K562 (cell line): ENCODE measurements around the gene PXMP2. TPM values are rescaled to one million over a fixed set of nuclear protein-coding genes. Genes with fewer than 3 reads are reported as not detected.
A peak's percentile ranks its signal among the peaks of the same experiment; 100 is the strongest.

Experiments used
- ATAC-seq: fragments of 200-7000 bp; cut with Tn5 transposase; 3 replicates; pipeline ENCODE4 v1.9.1; 2020; ENCODE audit warnings: moderate library complexity
- BruUV-seq: library from RNA; stranded (reverse); fragments of 400-500 nt; replicated peaks from 2 replicates; lab custom pipeline; 2021; lab: Mats Ljungman, UMichigan
- CTCF ChIA-PET: fragments of 300-600 bp; formaldehyde crosslinking; extraction: SDS; loops from one replicate; lab custom pipeline; 2021; ENCODE audit warnings: low intra/inter-chr PET ratio; lab: Yijun Ruan, JAX
- POLR2A ChIA-PET: fragments of 300-600, 350-650 bp; sonication (Branson Sonifier 250); formaldehyde crosslinking; extraction: SDS; loops from one replicate; lab custom pipeline; 2021; ENCODE audit warnings: antibody characterized with exemption, inconsistent platforms; lab: Yijun Ruan, JAX
- DNase-seq, 4 experiments: peaks; one replicate each; pipeline versions ENCODE4 v3.0.0 to v3.0.0-alpha.2; 2011 to 2018; ENCODE audit warnings: low spot score in 3 of 4, mixed read lengths in 3 of 4; ENCODE audit errors: extremely low read depth in 1 of 4
- FAIRE-seq: peaks from 2 replicates; lab custom pipeline; 2011; peaks lifted over from hg19 to GRCh38; lab: Jason Lieb, UNC
- H2AFZ ChIP-seq: 2 replicates; pipeline ENCODE4 v1.6.0; 2011; ENCODE audit warnings: low read depth, low read length, control low read depth, inconsistent platforms
- H3K27ac ChIP-seq: fragments of 200-600 bp; 3 replicates; pipeline ENCODE4 v1.8.0; 2011; ENCODE audit warnings: low read depth, mild to moderate bottlenecking, control low read depth, inconsistent platforms, low read length, moderate library complexity, mixed read lengths; ENCODE audit errors: extremely low read depth
- H3K27me3 ChIP-seq, 2 experiments: fragments of 300-600 bp in 1 of 2; 2 replicates in 1 of 2; 3 replicates in 1 of 2; pipeline versions ENCODE4 v1.6.0 to v1.8.0; 2011; ENCODE audit warnings: inconsistent platforms in 2 of 2, low read length in 2 of 2, mild to moderate bottlenecking in 1 of 2, mixed read lengths in 1 of 2, moderate library complexity in 1 of 2; ENCODE audit not compliant: control insufficient read depth in 2 of 2, insufficient read depth in 2 of 2
- H3K36me3 ChIP-seq: fragments of 300-600 bp; 3 replicates; pipeline ENCODE4 v1.8.0; 2011; ENCODE audit warnings: mild to moderate bottlenecking, low read length, inconsistent platforms; ENCODE audit not compliant: control insufficient read depth, insufficient read depth
- H3K4me1 ChIP-seq, 2 experiments: fragments of 200-600 bp in 1 of 2; replicated peaks in 1 of 2; 2 replicates in 1 of 2; 3 replicates in 1 of 2; pipeline versions ENCODE4 v1.5.1 to v1.8.0; 2011; ENCODE audit warnings: inconsistent platforms in 2 of 2, low read length in 2 of 2, mild to moderate bottlenecking in 1 of 2, mixed read lengths in 1 of 2, moderate library complexity in 1 of 2; ENCODE audit not compliant: control insufficient read depth in 2 of 2, insufficient read depth in 2 of 2
- H3K4me2 ChIP-seq: 2 replicates; pipeline ENCODE4 v1.6.1; 2011; ENCODE audit warnings: low read length, control low read depth, inconsistent platforms, mixed read lengths; ENCODE audit not compliant: insufficient read depth
- H3K4me3 ChIP-seq: fragments of 200-600 bp; sonication (generic), shearing (Covaris generic); 2 replicates; pipeline ENCODE4 v1.5.1; 2016; ENCODE audit warnings: control low read depth, inconsistent platforms
- H3K79me2 ChIP-seq: fragments of 200-600 bp; 3 replicates; pipeline ENCODE4 v1.8.0; 2011; ENCODE audit warnings: low read length, inconsistent platforms; ENCODE audit not compliant: control insufficient read depth, insufficient read depth
- H3K9ac ChIP-seq, 2 experiments: 2 replicates each; pipeline versions ENCODE4 v1.6.0 to v1.6.1; 2011; ENCODE audit warnings: low read depth in 2 of 2, low read length in 2 of 2, control low read depth in 1 of 2, inconsistent platforms in 1 of 2, mild to moderate bottlenecking in 1 of 2, mixed read lengths in 1 of 2; ENCODE audit not compliant: insufficient read depth in 1 of 2
- H3K9me1 ChIP-seq: one replicate; pipeline ENCODE4 v1.6.0; 2011; ENCODE audit warnings: inconsistent platforms, mild to moderate bottlenecking, low read length, moderate library complexity; ENCODE audit not compliant: control insufficient read depth, insufficient read depth
- H3K9me3 ChIP-seq: replicated peaks from 2 replicates; pipeline ENCODE4 v1.5.1; 2011; ENCODE audit warnings: low read depth, low read length, inconsistent platforms; ENCODE audit not compliant: control insufficient read depth, insufficient read depth
- H4K20me1 ChIP-seq: replicated peaks from 2 replicates; pipeline ENCODE4 v1.6.1; 2011; ENCODE audit warnings: low read length, inconsistent platforms, mixed read lengths; ENCODE audit not compliant: control insufficient read depth, insufficient read depth
- POLR2G ChIP-seq: fragments of 200-400 bp; formaldehyde crosslinking; IDR thresholded peaks from 2 replicates; pipeline ENCODE4 v1.6.1; 2017; ENCODE audit warnings: low read depth, mild to moderate bottlenecking, antibody characterized with exemption, low read length, moderate library complexity
- ZNF668 ChIP-seq: fragments of 250-450 bp; sonication (Bioruptor Pico); IDR thresholded peaks from 2 replicates; pipeline ENCODE4 v1.8.0; 2022; ENCODE audit warnings: mild to moderate bottlenecking, inconsistent platforms
- WGBS: fragments of 100-300 bp; shearing (Covaris generic); methylation state at CpG from one replicate; pipeline ENCODE4 v1.1.6; 2016; ENCODE audit warnings: low coverage, mixed read lengths; ENCODE audit not compliant: insufficient coverage; ENCODE audit errors: missing lambda C conversion rate; 5-methylcytosine and 5-hydroxymethylcytosine counted together
- in situ Hi-C: fragments of 300-500 bp; cut with MboI; formaldehyde crosslinking; loops from 4 replicates; pipeline ENCODE4 v1.15.0; 2018; ENCODE audit warnings: inconsistent platforms, mixed read lengths
- intact Hi-C: fragments of 100-400 bp; cut with micrococcal nuclease; formaldehyde crosslinking; loops from 2 replicates; pipeline ENCODE4 v1.14.2; 2022
- polyA plus RNA-seq, 8 experiments: library from polyadenylated mRNA; depleted of rRNA in 4 of 8; stranded (reverse) in 5 of 8; unstranded in 3 of 8; fragments of >200 nt; fragmentation: Nextera tagmentation in 2 of 8; fragmentation: Illumina TruSeq in 1 of 8; extraction: Ambion mirVana in 2 of 8; extraction: Trizol in 1 of 8; gene quantifications; 2 replicates each; pipeline versions ENCODE4 v1.2.1 to v1.2.3, GENCODE V29; 2011 to 2014; ENCODE audit warnings: inconsistent platforms in 1 of 8, missing spikeins in 1 of 8
- total RNA-seq, 7 experiments: library from RNA; depleted of rRNA in 6 of 7; stranded (reverse); fragments of >200 nt in 6 of 7; fragmentation: Illumina TruSeq in 2 of 7; extraction: Trizol in 2 of 7; gene quantifications; 2 replicates each; pipeline versions ENCODE4 v1.2.1 to v1.2.3, GENCODE V29; 2011 to 2021; ENCODE audit warnings: low replicate concordance in 1 of 7
- TF ChIP-seq, protein P1 (sequence below), 3 experiments: IDR thresholded peaks in 2 of 3; conservative IDR thresholded peaks in 1 of 3; 2 replicates each; pipeline ENCODE4 v1.5.1; 2011 to 2012; ENCODE audit warnings: low read length in 3 of 3, mild to moderate bottlenecking in 3 of 3, control low read depth in 2 of 3, improper control_type of control experiment in 1 of 3, inconsistent platforms in 1 of 3, low read depth in 1 of 3, mixed read lengths in 1 of 3, moderate library complexity in 1 of 3; ENCODE audit not compliant: insufficient read depth in 2 of 3
- TF ChIP-seq, protein P2 (sequence below): sonication (generic); formaldehyde crosslinking; IDR thresholded peaks from 2 replicates; pipeline ENCODE4 v1.8.0; 2023; ENCODE audit warnings: mild to moderate bottlenecking, missing genetic modification reagents

The PXMP2 gene
- total and polyA plus RNA-seq, 9 of the 15 experiments (the other 6 are each of a cell fraction or from before 2014, with no cell fraction given) = 3.0 to 66.1 (median 44.7) TPM

DNA sequence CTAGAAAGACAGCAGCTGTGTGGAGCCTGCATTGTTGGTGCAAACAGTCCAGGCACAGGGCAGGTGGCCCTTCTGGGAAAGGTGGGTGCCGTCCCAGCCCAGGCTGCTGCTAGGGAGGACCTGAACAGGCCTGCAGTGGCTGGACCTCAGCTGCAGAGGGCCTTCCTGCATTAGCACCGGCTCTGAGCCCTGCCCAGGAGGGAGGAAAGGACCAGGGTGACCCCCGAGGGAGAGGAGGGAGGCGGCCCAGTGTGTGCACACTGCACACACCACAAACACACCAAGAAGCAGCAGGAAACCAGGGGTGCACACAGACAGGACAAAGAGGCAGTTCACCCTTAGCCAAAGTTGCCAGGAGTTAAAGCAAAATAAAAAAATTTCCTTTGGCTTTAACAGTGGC, 15.3 kb downstream of the PXMP2 start:
- no peak overlapping the region; a peak in 1 of 4 replicates for H3K9ac ChIP-seq
- CTCF ChIA-PET = no interaction called here

More for the DNA sequence above, 15.3 kb downstream of the PXMP2 start:
- no peak for TF ChIP-seq ZNF668 (CRISPR knock-in tag)
- TF ChIP-seq, protein P1, sequence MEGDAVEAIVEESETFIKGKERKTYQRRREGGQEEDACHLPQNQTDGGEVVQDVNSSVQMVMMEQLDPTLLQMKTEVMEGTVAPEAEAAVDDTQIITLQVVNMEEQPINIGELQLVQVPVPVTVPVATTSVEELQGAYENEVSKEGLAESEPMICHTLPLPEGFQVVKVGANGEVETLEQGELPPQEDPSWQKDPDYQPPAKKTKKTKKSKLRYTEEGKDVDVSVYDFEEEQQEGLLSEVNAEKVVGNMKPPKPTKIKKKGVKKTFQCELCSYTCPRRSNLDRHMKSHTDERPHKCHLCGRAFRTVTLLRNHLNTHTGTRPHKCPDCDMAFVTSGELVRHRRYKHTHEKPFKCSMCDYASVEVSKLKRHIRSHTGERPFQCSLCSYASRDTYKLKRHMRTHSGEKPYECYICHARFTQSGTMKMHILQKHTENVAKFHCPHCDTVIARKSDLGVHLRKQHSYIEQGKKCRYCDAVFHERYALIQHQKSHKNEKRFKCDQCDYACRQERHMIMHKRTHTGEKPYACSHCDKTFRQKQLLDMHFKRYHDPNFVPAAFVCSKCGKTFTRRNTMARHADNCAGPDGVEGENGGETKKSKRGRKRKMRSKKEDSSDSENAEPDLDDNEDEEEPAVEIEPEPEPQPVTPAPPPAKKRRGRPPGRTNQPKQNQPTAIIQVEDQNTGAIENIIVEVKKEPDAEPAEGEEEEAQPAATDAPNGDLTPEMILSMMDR (IDR thresholded peaks at IDR 0.05 in 2 of 3, conservative IDR thresholded peaks at IDR 0.05 in 1 of 3; ENCODE audit: insufficient read depth in 2 of 3, low read depth in 1 of 3, low read length in 3 of 3) = peak in 2 of 3 experiments; percentile 7; a peak in 1 of 6 replicates
- TF ChIP-seq, protein P2, sequence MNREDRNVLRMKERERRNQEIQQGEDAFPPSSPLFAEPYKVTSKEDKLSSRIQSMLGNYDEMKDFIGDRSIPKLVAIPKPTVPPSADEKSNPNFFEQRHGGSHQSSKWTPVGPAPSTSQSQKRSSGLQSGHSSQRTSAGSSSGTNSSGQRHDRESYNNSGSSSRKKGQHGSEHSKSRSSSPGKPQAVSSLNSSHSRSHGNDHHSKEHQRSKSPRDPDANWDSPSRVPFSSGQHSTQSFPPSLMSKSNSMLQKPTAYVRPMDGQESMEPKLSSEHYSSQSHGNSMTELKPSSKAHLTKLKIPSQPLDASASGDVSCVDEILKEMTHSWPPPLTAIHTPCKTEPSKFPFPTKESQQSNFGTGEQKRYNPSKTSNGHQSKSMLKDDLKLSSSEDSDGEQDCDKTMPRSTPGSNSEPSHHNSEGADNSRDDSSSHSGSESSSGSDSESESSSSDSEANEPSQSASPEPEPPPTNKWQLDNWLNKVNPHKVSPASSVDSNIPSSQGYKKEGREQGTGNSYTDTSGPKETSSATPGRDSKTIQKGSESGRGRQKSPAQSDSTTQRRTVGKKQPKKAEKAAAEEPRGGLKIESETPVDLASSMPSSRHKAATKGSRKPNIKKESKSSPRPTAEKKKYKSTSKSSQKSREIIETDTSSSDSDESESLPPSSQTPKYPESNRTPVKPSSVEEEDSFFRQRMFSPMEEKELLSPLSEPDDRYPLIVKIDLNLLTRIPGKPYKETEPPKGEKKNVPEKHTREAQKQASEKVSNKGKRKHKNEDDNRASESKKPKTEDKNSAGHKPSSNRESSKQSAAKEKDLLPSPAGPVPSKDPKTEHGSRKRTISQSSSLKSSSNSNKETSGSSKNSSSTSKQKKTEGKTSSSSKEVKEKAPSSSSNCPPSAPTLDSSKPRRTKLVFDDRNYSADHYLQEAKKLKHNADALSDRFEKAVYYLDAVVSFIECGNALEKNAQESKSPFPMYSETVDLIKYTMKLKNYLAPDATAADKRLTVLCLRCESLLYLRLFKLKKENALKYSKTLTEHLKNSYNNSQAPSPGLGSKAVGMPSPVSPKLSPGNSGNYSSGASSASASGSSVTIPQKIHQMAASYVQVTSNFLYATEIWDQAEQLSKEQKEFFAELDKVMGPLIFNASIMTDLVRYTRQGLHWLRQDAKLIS (CRISPR knock-in tag) = no peak
- peak; percentile 46; the same call in 1 of the 2 replicates for TF ChIP-seq POLR2G
- TF ChIP-seq, all 486 proteins: peak for 2
- BruUV-seq = no TSS peak
- H3K4me1 ChIP-seq = peaks cover 0 to 7% of the 10 kb centered on the region in 2 experiments; a peak in 2 of 5 replicates
- no peak overlapping the region for H3K4me2 ChIP-seq
- WGBS = 94% methylated on average over 2 of the region's 4 CpGs
- no peak overlapping the region for H2AFZ ChIP-seq
- no peaks in the 10 kb centered on the region for H3K27me3 ChIP-seq
- POLR2A ChIA-PET = interaction anchor here (0.9 kb wide), 1 partner anchor 10 kb away, joined by 4 read pairs; no protein-coding TSS in a partner anchor
- H4K20me1 ChIP-seq = no peaks in the 10 kb centered on the region
- no peak overlapping the region for H3K4me3 ChIP-seq
- FAIRE-seq (no peak), ATAC-seq (peak; percentile 66), DNase-seq (no peak)
- no peaks in the 10 kb centered on the region for H3K9me3 ChIP-seq
- H3K36me3 ChIP-seq = peaks cover 68% of the 10 kb centered on the region
- H3K9me1 ChIP-seq = no peaks in the 10 kb centered on the region
- H3K79me2 ChIP-seq = no peaks in the 10 kb centered on the region
- H3K27ac ChIP-seq = no peak overlapping the region
- intact Hi-C loops (no loop called here), in situ Hi-C loops (no loop called here)
